HCT116 (cell line): Measurements from ENCODE around the gene PANX2. TPM values are rescaled to one million over a fixed set of nuclear protein-coding genes. Genes with fewer than 3 reads are reported as not detected.

Experiments used
- ATAC-seq: fragments of 200-7000 bp; cut with Tn5 transposase; 2 replicates; pipeline ENCODE4 v1.9.1; 2020; ENCODE audit warnings: mild to moderate bottlenecking, moderate library complexity
- BruUV-seq: library from RNA; stranded (reverse); fragments of 400-500 nt; replicated peaks from 2 replicates; lab custom pipeline; 2021; lab: Mats Ljungman, UMichigan
- CTCF ChIA-PET: fragments of 300-600 bp; sonication (Branson Sonifier 250); formaldehyde crosslinking; loops from one replicate; lab custom pipeline; 2021; ENCODE audit warnings: antibody characterized with exemption; lab: Charles Lee
- POLR2A ChIA-PET: fragments of 300-600, 350-600 bp; sonication (Branson Sonifier 250); formaldehyde crosslinking; loops from one replicate; lab custom pipeline; 2021; ENCODE audit warnings: antibody characterized with exemption; lab: Charles Lee
- RAD21 ChIA-PET, 2 experiments: fragments of 300-600 bp; sonication (Branson Sonifier 250); formaldehyde crosslinking; loops; one replicate each; lab custom pipeline; 2023; ENCODE audit warnings: low total read pairs in 2 of 2; ENCODE audit not compliant: uncharacterized antibody in 2 of 2, unreplicated experiment in 2 of 2, low non-redundant PET in 1 of 2; lab: Charles Lee
- DNase-seq: peaks from one replicate; pipeline ENCODE4 v3.0.0-alpha.2; 2010; ENCODE audit warnings: low read depth, low spot score
- H2AFZ ChIP-seq: fragments of 200-600 bp; shearing (Covaris generic), sonication (generic); 2 replicates; pipeline ENCODE4 v1.6.1; 2017; ENCODE audit warnings: low read depth, mixed run types, mixed read lengths, antibody characterized with exemption, low read length; ENCODE audit not compliant: poor library complexity, severe bottlenecking
- H3K27ac ChIP-seq: 2 replicates; pipeline ENCODE4 v1.5.1; 2012; ENCODE audit warnings: low read depth, low read length
- H3K27me3 ChIP-seq: fragments of 200-600 bp; sonication (generic); 2 replicates; pipeline ENCODE4 v1.6.1; 2016; ENCODE audit warnings: mixed run types, low read length, mixed read lengths; ENCODE audit not compliant: insufficient read depth
- H3K36me3 ChIP-seq, 2 experiments: fragments of 200-500 bp in 1 of 2; fragments of 200-600 bp in 1 of 2; sonication (Bioruptor generic) in 1 of 2; sonication (generic) in 1 of 2; 2 replicates each; pipeline versions ENCODE4 v1.5.1 to v1.6.1; 2014 to 2016; ENCODE audit warnings: low read length in 2 of 2, inconsistent platforms in 1 of 2, mixed read lengths in 1 of 2, mixed run types in 1 of 2; ENCODE audit not compliant: insufficient read depth in 2 of 2, control insufficient read depth in 1 of 2
- H3K4me1 ChIP-seq, 2 experiments: fragments of 200-600 bp in 1 of 2; sonication (generic) in 1 of 2; 2 replicates each; pipeline versions ENCODE4 v1.5.1 to v1.6.1; 2012 to 2017; ENCODE audit warnings: low read length in 2 of 2, inconsistent platforms in 1 of 2, mild to moderate bottlenecking in 1 of 2, mixed read lengths in 1 of 2, mixed run types in 1 of 2, moderate library complexity in 1 of 2; ENCODE audit not compliant: insufficient read depth in 2 of 2, control insufficient read depth in 1 of 2
- H3K4me2 ChIP-seq: fragments of 200-600 bp; sonication (generic); 2 replicates; pipeline ENCODE4 v1.6.1; 2017; ENCODE audit warnings: mixed run types, low read length, mixed read lengths
- H3K4me3 ChIP-seq, 2 experiments: fragments of 200-600 bp in 1 of 2; sonication (generic) in 1 of 2; replicated peaks in 1 of 2; 2 replicates each; pipeline ENCODE4 v1.5.1; 2011 to 2016; ENCODE audit warnings: low read length in 2 of 2, control low read depth in 1 of 2, low read depth in 1 of 2, mild to moderate bottlenecking in 1 of 2, mixed read lengths in 1 of 2, mixed run types in 1 of 2
- H3K79me2 ChIP-seq: fragments of 200-600 bp; sonication (generic); 2 replicates; pipeline ENCODE4 v1.6.1; 2017; ENCODE audit warnings: mild to moderate bottlenecking, mixed run types, low read length, moderate library complexity, mixed read lengths; ENCODE audit not compliant: insufficient read depth
- H3K9ac ChIP-seq: fragments of 200-600 bp; sonication (generic); 2 replicates; pipeline ENCODE4 v1.6.1; 2016; ENCODE audit warnings: low read length, mixed read lengths
- H3K9me2 ChIP-seq: fragments of 200-600 bp; sonication (generic), shearing (Covaris generic); 2 replicates; pipeline ENCODE4 v1.6.1; 2017; ENCODE audit warnings: mixed run types, mild to moderate bottlenecking, moderate library complexity; ENCODE audit not compliant: insufficient read depth
- H3K9me3 ChIP-seq, 2 experiments: fragments of 200-500 bp in 1 of 2; fragments of 200-600 bp in 1 of 2; sonication (Bioruptor generic) in 1 of 2; sonication (generic) in 1 of 2; 2 replicates each; pipeline ENCODE4 v1.6.1; 2014 to 2017; ENCODE audit warnings: low read length in 2 of 2, mixed read lengths in 2 of 2, inconsistent platforms in 1 of 2, low read depth in 1 of 2, mild to moderate bottlenecking in 1 of 2, mixed run types in 1 of 2, moderate library complexity in 1 of 2; ENCODE audit not compliant: control insufficient read depth in 1 of 2, insufficient read depth in 1 of 2
- H4K20me1 ChIP-seq: fragments of 200-600 bp; sonication (generic), shearing (Covaris generic); 2 replicates; pipeline ENCODE4 v1.6.1; 2017; ENCODE audit warnings: mixed run types, mild to moderate bottlenecking, moderate library complexity; ENCODE audit not compliant: insufficient read depth
- RAD21 ChIP-seq: IDR thresholded peaks from 2 replicates; pipeline ENCODE4 v1.6.1; 2012; ENCODE audit warnings: low read depth, mild to moderate bottlenecking
- intact Hi-C: fragments of 100-400 bp; cut with micrococcal nuclease; formaldehyde crosslinking; loops from 2 replicates; pipeline ENCODE4 v1.10.0; 2022
- total RNA-seq: library from RNA; stranded (reverse); gene quantifications from one replicate; pipeline ENCODE4 v1.2.1, GENCODE V29; 2021; ENCODE audit not compliant: unreplicated experiment
- TF ChIP-seq, protein P1 (sequence below), 3 experiments: fragments of 200-600 bp in 1 of 3; sonication (generic) in 1 of 3; IDR thresholded peaks in 2 of 3; conservative IDR thresholded peaks in 1 of 3; 2 replicates each; pipeline ENCODE4 v1.5.1; 2012 to 2017; ENCODE audit warnings: low read depth in 2 of 3, low read length in 2 of 3, antibody characterized with exemption in 1 of 3, borderline replicate concordance in 1 of 3, control low read depth in 1 of 3, mild to moderate bottlenecking in 1 of 3, mixed read lengths in 1 of 3, mixed run types in 1 of 3, moderate library complexity in 1 of 3; ENCODE audit not compliant: insufficient read depth in 1 of 3

Gene PANX2
- total RNA-seq, 1 experiment from 2014 or later: 8.0 TPM

DNA sequence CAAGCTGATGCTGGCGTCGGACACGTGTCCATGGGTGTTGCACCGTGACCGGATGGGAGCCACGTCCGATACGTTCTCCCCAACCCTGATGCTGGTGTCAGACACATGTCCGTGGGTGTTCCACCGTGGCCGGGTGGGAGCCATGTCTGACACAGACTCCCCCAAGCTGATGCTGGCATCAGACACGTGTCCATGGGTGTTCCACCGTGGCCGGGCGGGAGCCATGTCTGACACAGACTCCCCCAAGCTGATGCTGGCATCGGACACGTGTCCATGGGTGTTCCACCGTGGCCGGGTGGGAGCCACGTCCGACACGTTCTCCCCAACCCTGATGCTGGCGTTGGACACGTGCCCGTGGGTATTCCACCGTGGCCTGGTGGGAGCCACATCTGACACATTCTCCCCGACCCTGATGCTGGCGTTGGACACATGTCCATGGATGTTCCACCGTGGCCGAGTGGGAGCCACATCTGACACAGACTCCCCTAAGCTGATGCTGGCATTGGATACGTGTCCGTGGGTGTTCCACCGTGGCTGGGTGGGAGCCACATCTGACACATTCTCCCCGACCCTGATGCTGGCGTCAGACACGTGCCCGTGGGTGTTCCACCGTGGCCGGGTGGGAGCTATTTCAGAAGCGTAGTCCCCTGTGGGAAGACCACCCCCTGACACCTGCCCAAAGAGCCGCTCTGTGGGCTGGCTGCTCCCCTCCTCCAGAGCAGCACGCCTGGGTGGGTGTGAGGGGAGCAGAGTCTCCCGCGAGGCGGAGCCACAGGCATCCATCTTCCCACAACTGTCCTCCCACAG is 50.3 kb downstream of the PANX2 start (continued):
- TF ChIP-seq, protein P1, sequence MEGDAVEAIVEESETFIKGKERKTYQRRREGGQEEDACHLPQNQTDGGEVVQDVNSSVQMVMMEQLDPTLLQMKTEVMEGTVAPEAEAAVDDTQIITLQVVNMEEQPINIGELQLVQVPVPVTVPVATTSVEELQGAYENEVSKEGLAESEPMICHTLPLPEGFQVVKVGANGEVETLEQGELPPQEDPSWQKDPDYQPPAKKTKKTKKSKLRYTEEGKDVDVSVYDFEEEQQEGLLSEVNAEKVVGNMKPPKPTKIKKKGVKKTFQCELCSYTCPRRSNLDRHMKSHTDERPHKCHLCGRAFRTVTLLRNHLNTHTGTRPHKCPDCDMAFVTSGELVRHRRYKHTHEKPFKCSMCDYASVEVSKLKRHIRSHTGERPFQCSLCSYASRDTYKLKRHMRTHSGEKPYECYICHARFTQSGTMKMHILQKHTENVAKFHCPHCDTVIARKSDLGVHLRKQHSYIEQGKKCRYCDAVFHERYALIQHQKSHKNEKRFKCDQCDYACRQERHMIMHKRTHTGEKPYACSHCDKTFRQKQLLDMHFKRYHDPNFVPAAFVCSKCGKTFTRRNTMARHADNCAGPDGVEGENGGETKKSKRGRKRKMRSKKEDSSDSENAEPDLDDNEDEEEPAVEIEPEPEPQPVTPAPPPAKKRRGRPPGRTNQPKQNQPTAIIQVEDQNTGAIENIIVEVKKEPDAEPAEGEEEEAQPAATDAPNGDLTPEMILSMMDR (IDR thresholded peaks at IDR 0.05 in 2 of 3, conservative IDR thresholded peaks at IDR 0.05 in 1 of 3; ENCODE audit: borderline replicate concordance in 1 of 3, insufficient read depth in 1 of 3, low read depth in 2 of 3, low read length in 2 of 3): no peak

GRCh38 chr22:50221410-50222300 is 51.1 kb downstream of the PANX2 start:
- no peak overlapping the region for H3K4me2 ChIP-seq
- H3K36me3 ChIP-seq: peaks cover 26 to 46% of the 10 kb centered on the region in 2 experiments; a peak in 3 of 4 replicates
- H3K4me1 ChIP-seq: peaks cover 0 to 8% of the 10 kb centered on the region in 2 experiments; a peak in 3 of 4 replicates
- no peak overlapping the region for H2AFZ ChIP-seq
- intact Hi-C loops: no loop called here
- no TSS peak for BruUV-seq
- DNase-seq (no peak), ATAC-seq (no peak)
- no peaks in the 10 kb centered on the region for H3K9me2 ChIP-seq
- H4K20me1 ChIP-seq: no peaks in the 10 kb centered on the region
- H3K9me3 ChIP-seq: no peaks in the 10 kb centered on the region
- no peaks in the 10 kb centered on the region for H3K27me3 ChIP-seq
- CTCF ChIA-PET: no interaction called here
- RAD21 ChIA-PET: no interaction called here
- H3K79me2 ChIP-seq: no peaks in the 10 kb centered on the region
- H3K9ac ChIP-seq: no peak overlapping the region
- TF ChIP-seq, protein P1 (IDR thresholded peaks at IDR 0.05 in 2 of 3, conservative IDR thresholded peaks at IDR 0.05 in 1 of 3; ENCODE audit: borderline replicate concordance in 1 of 3, insufficient read depth in 1 of 3, low read depth in 2 of 3, low read length in 2 of 3): peak in 1 of 3 experiments; percentile 25; a peak in 1 of 6 replicates
- no peak; the same call in 1 of the 2 replicates for TF ChIP-seq RAD21
- POLR2A ChIA-PET: no interaction called here
- H3K4me3 ChIP-seq: no peak overlapping the region
- H3K27ac ChIP-seq: no peak overlapping the region; the same call in 1 of the 2 replicates
